ENCODE results near the gene CHST15. TPM values are rescaled to one million over a fixed set of nuclear protein-coding genes. Genes with fewer than 3 reads are reported as not detected.

The CHST15 gene
- total and polyA plus RNA-seq, 2 of the 8 experiments (the other 6 are each of a cell fraction or from before 2014, with no cell fraction given): 8.8 to 9.1 TPM

- H3K18ac ChIP-seq (ENCODE audit: extremely low read depth, low read length): no peak overlapping the region
- no peak overlapping the region for H3K56ac ChIP-seq (replicated peaks; ENCODE audit: insufficient read length, low read depth, low read length)
- peaks cover 0 to 4% (median under 1%) of the 10 kb centered on the region in 4 experiments; a peak in 2 of 7 replicates for H3K4me1 ChIP-seq (replicated peaks in 1 of 4; ENCODE audit: control insufficient read depth in 3 of 4, insufficient read depth in 4 of 4, low read length in 3 of 4)
- no peak overlapping the region for H3K14ac ChIP-seq (ENCODE audit: insufficient read length)
- H3K23me2 ChIP-seq (ENCODE audit: low read depth, low read length): no peaks in the 10 kb centered on the region; the same call in 1 of the 2 replicates
- H3K27ac ChIP-seq (ENCODE audit: low read depth, low read length): no peak overlapping the region
- no peak overlapping the region for H2AFZ ChIP-seq (ENCODE audit: low read length)
- H2BK5ac ChIP-seq (ENCODE audit: low read depth, low read length): no peak overlapping the region
- no peak overlapping the region for H3K4me3 ChIP-seq (ENCODE audit: extremely low read depth in 1 of 4, insufficient read depth in 2 of 4, low read depth in 3 of 4, low read length in 4 of 4)
- no peaks in the 10 kb centered on the region for H3K27me3 ChIP-seq (replicated peaks in 1 of 4; ENCODE audit: control insufficient read depth in 3 of 4, extremely low read depth in 1 of 4, insufficient read depth in 3 of 4, low read length in 3 of 4)
- H2AK5ac ChIP-seq (ENCODE audit: low read depth, low read length): no peak overlapping the region
- H3K36me3 ChIP-seq (ENCODE audit: control insufficient read depth in 2 of 4, insufficient read depth in 4 of 4, low read length in 3 of 4): no peaks in the 10 kb centered on the region
- CTCF ChIA-PET (ENCODE audit: partially characterized antibody): interaction anchor here (0.6 to 9.3 kb wide), 12 partner anchors 12 to 1073 kb away, joined by 3 to 76 read pairs (median 4); partner anchors contain the start of gene GPR26
- H3K23ac ChIP-seq (ENCODE audit: insufficient read length): no peak overlapping the region
- no peaks in the 10 kb centered on the region for H3K79me2 ChIP-seq (ENCODE audit: control insufficient read depth in 1 of 2, insufficient read depth in 2 of 2, low read length in 2 of 2)
- no peaks in the 10 kb centered on the region for H4K20me1 ChIP-seq (replicated peaks in 1 of 2; ENCODE audit: control insufficient read depth in 1 of 2, insufficient read depth in 2 of 2, low read length in 2 of 2)
- no peak overlapping the region for H2BK20ac ChIP-seq (ENCODE audit: low read length)
- WGBS, 2 experiments (ENCODE audit: extremely low coverage in 1 of 2, insufficient coverage in 1 of 2, insufficient read length in 1 of 2, insufficient replicate concordance in 2 of 2, low coverage in 1 of 2, low lambda C conversion rate in 2 of 2, missing lambda C conversion rate in 1 of 2): 95% methylated on average over 10 of the region's 10 CpGs; no CpG with 5 or more reads in 1 of the 2 experiments
- FAIRE-seq (no peak), DNase-seq (ENCODE audit: low read depth in 1 of 2, low spot score in 2 of 2) (no peak)
- POLR2A ChIA-PET (ENCODE audit: partially characterized antibody): no interaction called here
- no peak overlapping the region for H4K8ac ChIP-seq (ENCODE audit: extremely low read depth, insufficient read depth, low read length)
- 0 out of 4 replicates have a peak, but pooled peaks cover 0 to 2% of the 10 kb centered on the region in 2 experiments for H3K9me3 ChIP-seq (ENCODE audit: insufficient read depth in 2 of 2, low read depth in 1 of 2, low read length in 1 of 2)
- H2BK12ac ChIP-seq (ENCODE audit: low read depth, low read length): no peak overlapping the region
- no peak overlapping the region for H4K91ac ChIP-seq (replicated peaks; ENCODE audit: insufficient read length, low read length)
- no peak overlapping the region for H3K9ac ChIP-seq (replicated peaks in 1 of 4; ENCODE audit: extremely low read depth in 1 of 4, low read depth in 3 of 4, low read length in 3 of 4)
- no peak overlapping the region for H2BK15ac ChIP-seq (ENCODE audit: low read length)
- no peak overlapping the region for H4K5ac ChIP-seq (ENCODE audit: insufficient read length, low read depth, low read length)
- H3K79me1 ChIP-seq (ENCODE audit: low read depth, low read length): no peaks in the 10 kb centered on the region
- no peak overlapping the region for H3K4me2 ChIP-seq (ENCODE audit: insufficient read depth in 1 of 2, low read depth in 2 of 2, low read length in 2 of 2)
- no peak overlapping the region for H2BK120ac ChIP-seq (replicated peaks; ENCODE audit: low read depth, low read length)
- H3K4ac ChIP-seq (replicated peaks; ENCODE audit: insufficient read length, low read depth, low read length): no peak overlapping the region
- TF ChIP-seq JUN (IDR thresholded peaks at IDR 0.05; ENCODE audit: low read depth, low read length): no peak
- TF ChIP-seq ATF2 (IDR thresholded peaks at IDR 0.05; ENCODE audit: low read length): no peak
- no peak for TF ChIP-seq CEBPB (IDR thresholded peaks at IDR 0.05; ENCODE audit: low read depth, low read length)
- no peak for TF ChIP-seq CREB1 (IDR thresholded peaks at IDR 0.05)
- no peak for TF ChIP-seq BACH1 (IDR thresholded peaks at IDR 0.05; ENCODE audit: low read length)
- TF ChIP-seq EGR1 (IDR thresholded peaks at IDR 0.05; ENCODE audit: borderline replicate concordance, low read depth, low read length): no peak
- TF ChIP-seq SP2 (IDR thresholded peaks at IDR 0.05; ENCODE audit: low read length): no peak
- no peak for TF ChIP-seq EZH2 (IDR thresholded peaks at IDR 0.05; ENCODE audit: low read depth, low read length, severe bottlenecking)
- TF ChIP-seq RFX5 (IDR thresholded peaks at IDR 0.05; ENCODE audit: borderline replicate concordance, low read depth, low read length): no peak
- no peak for TF ChIP-seq CBX8 (IDR thresholded peaks at IDR 0.05; ENCODE audit: borderline replicate concordance, low read depth, low read length)
- no peak for TF ChIP-seq SP1 (IDR thresholded peaks at IDR 0.05; ENCODE audit: low read depth, low read length)
- TF ChIP-seq SRF (IDR thresholded peaks at IDR 0.05; ENCODE audit: low read depth, low read length): no peak
These were observed 130.5 kb downstream of the CHST15 start for GRCh38 chr10:123962756-123963530.
